NCI-H146 treated with DMSO at 0.1 percent for 48 hours (cell line): ENCODE data around the gene HMCN2.
A peak's percentile ranks its signal among the peaks of the same experiment; 100 is the strongest.
"Not testable (repeated sequence)": the region's sequence is repeated elsewhere in the genome, so short reads cannot be mapped to it uniquely, and the experiment has no call there.

Experiments used
- DNase-seq: peaks from one replicate; lab custom pipeline; 2025; ENCODE audit not compliant: unreplicated experiment; lab: John Stamatoyannopoulos, UW

Gene HMCN2

GRCh38 chr9:130237763-130238524, 27.6 kb upstream of the HMCN2 start:
- no peak for DNase-seq

- no peak for DNase-seq
Measured at GRCh38 chr9:130239363-130239695, 26.2 kb upstream of the HMCN2 start.

- DNase-seq = no peak
Measured at GRCh38 chr9:130239741-130240241, 25.8 kb upstream of the HMCN2 start.

GRCh38 chr9:130240410-130241197, 25.0 kb upstream of the HMCN2 start:
- DNase-seq = peak; percentile 12

- DNase-seq = no peak
Measured at GRCh38 chr9:130241198-130241535, 24.4 kb upstream of the HMCN2 start.

GRCh38 chr9:130242270-130243014, 23.1 kb upstream of the HMCN2 start:
- DNase-seq = no peak

- peak; percentile 47 for DNase-seq
Measured at GRCh38 chr9:130243015-130243881, 22.3 kb upstream of the HMCN2 start.

- DNase-seq = no peak
Measured at GRCh38 chr9:130243882-130244170, 21.7 kb upstream of the HMCN2 start.

- DNase-seq = no peak
Measured at GRCh38 chr9:130244548-130245165, 20.9 kb upstream of the HMCN2 start.

GRCh38 chr9:130245474-130245873, 20.1 kb upstream of the HMCN2 start:
- DNase-seq = no peak

GRCh38 chr9:130246126-130246525, 19.4 kb upstream of the HMCN2 start:
- DNase-seq = no peak

- no peak for DNase-seq
Measured at GRCh38 chr9:130254747-130255630, 10.6 kb upstream of the HMCN2 start.

- DNase-seq = no peak
Measured at GRCh38 chr9:130255631-130256134, 9.9 kb upstream of the HMCN2 start.

- DNase-seq = no peak
Measured at GRCh38 chr9:130256644-130257043, 8.9 kb upstream of the HMCN2 start.

GRCh38 chr9:130258137-130258536, 7.4 kb upstream of the HMCN2 start:
- not testable (repeated sequence) for DNase-seq

GRCh38 chr9:130259044-130259443, 6.5 kb upstream of the HMCN2 start:
- no peak for DNase-seq

GRCh38 chr9:130260816-130261765, 4.5 kb upstream of the HMCN2 start:
- no peak for DNase-seq

GRCh38 chr9:130262061-130262745, 3.4 kb upstream of the HMCN2 start:
- DNase-seq = no peak
